ENCODE data around the gene C10orf71.

DNA sequence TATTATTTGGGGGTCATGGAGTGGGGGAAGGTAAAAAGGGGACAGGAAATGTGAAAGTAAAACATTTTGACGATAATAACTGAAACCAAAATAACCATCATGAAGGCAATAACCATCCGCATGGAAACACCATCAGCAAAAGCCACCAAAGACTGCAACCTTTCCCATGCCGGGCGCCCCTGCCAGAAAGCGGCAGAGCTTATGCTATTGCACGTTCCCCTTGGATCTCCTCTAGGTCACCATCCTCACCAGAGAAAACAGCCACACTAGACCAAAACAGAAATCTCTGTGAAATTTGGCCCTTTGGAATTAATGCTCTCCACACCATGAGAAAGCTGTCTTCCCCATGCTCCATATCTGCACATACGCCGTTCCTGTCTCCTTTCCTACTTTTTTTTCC, 65.8 kb downstream of the C10orf71 start:
- no peak for TF ChIP-seq TAF1 (IDR thresholded peaks at IDR 0.05; ENCODE audit: low read depth, low read length)
- TF ChIP-seq, protein P1, sequence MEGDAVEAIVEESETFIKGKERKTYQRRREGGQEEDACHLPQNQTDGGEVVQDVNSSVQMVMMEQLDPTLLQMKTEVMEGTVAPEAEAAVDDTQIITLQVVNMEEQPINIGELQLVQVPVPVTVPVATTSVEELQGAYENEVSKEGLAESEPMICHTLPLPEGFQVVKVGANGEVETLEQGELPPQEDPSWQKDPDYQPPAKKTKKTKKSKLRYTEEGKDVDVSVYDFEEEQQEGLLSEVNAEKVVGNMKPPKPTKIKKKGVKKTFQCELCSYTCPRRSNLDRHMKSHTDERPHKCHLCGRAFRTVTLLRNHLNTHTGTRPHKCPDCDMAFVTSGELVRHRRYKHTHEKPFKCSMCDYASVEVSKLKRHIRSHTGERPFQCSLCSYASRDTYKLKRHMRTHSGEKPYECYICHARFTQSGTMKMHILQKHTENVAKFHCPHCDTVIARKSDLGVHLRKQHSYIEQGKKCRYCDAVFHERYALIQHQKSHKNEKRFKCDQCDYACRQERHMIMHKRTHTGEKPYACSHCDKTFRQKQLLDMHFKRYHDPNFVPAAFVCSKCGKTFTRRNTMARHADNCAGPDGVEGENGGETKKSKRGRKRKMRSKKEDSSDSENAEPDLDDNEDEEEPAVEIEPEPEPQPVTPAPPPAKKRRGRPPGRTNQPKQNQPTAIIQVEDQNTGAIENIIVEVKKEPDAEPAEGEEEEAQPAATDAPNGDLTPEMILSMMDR (IDR thresholded peaks at IDR 0.05; ENCODE audit: control extremely low read depth in 1 of 3, insufficient read depth in 1 of 3, low read depth in 1 of 3, low read length in 3 of 3) = no peak
- no peak for TF ChIP-seq POLR2A (IDR thresholded peaks at IDR 0.05; ENCODE audit: control extremely low read depth in 1 of 2, low read depth in 2 of 2, low read length in 2 of 2)
- TF ChIP-seq, protein P2, sequence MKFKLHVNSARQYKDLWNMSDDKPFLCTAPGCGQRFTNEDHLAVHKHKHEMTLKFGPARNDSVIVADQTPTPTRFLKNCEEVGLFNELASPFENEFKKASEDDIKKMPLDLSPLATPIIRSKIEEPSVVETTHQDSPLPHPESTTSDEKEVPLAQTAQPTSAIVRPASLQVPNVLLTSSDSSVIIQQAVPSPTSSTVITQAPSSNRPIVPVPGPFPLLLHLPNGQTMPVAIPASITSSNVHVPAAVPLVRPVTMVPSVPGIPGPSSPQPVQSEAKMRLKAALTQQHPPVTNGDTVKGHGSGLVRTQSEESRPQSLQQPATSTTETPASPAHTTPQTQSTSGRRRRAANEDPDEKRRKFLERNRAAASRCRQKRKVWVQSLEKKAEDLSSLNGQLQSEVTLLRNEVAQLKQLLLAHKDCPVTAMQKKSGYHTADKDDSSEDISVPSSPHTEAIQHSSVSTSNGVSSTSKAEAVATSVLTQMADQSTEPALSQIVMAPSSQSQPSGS (IDR thresholded peaks at IDR 0.05; ENCODE audit: low read length) = no peak
- TF ChIP-seq EP300 (IDR thresholded peaks at IDR 0.05; ENCODE audit: borderline replicate concordance in 1 of 2, low read depth in 2 of 2, low read length in 2 of 2) = no peak
- TF ChIP-seq RNF2 (IDR thresholded peaks at IDR 0.05; ENCODE audit: borderline replicate concordance, low read depth, low read length, missing control alignments, poor library complexity, severe bottlenecking) = no peak
- no peak for TF ChIP-seq SP1 (IDR thresholded peaks at IDR 0.05; ENCODE audit: low read depth, low read length)
- TF ChIP-seq TBP (IDR thresholded peaks at IDR 0.05; ENCODE audit: low read depth, low read length) = no peak
- TF ChIP-seq RBBP5 (IDR thresholded peaks at IDR 0.05; ENCODE audit: borderline replicate concordance, low read depth, low read length) = no peak
- TF ChIP-seq POLR2AphosphoS5 (IDR thresholded peaks at IDR 0.05; ENCODE audit: low read depth, low read length) = no peak
- no peak for TF ChIP-seq KDM1A (IDR thresholded peaks at IDR 0.05; ENCODE audit: borderline replicate concordance, low read length)
